ENCODE results near the gene VARS2.
"Not testable (repeated sequence)": the region's sequence is repeated elsewhere in the genome, so short reads cannot be mapped to it uniquely, and the experiment has no call there.

The VARS2 gene

DNA sequence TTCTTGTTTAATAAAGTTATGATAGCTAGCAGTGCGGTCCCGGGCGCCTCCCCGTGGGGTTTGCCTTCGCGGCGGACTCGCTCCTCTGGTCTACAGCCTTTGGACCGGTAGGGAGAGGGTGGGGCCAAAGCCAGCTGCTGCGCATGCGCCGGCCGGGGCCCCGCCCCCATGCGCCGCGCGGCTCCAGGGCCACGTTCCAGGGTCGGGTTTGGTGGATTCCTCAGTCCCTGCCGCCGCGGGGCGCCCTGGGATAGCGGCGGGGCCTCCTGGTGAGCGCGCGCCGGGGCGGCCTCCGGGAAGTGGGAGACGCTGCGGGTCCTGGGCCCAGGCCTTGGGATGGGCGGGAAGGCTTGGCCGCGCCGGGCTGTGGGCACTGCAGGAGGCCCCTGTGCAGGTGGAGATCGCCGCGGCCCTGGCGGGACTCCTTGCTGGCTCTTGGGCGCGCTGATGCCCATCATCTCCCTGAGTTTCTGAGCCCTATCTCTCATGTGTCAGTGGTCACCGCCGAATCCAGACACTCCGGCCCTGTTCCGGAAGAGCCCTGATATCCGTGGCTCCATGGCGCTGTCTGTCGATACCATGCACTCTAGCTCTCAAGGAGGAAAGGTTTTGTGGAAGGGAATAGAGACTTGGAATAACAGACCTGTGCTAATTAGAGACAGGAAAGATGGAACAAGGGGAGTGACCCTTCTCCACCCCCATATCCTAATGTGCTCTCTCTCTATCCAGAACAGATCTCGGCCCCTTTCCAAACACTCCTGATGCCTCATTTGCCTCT lies at the start of gene VARS2:
VARS2 (plus strand) TSS at position 163 of the 778 bp plus-strand sequence; CDS start at position 762, 599 bp downstream.
- FAIRE-seq = peak; percentile 84
- DNase-seq (ENCODE audit: insufficient read length, low spot score) = peak; percentile 98

DNA sequence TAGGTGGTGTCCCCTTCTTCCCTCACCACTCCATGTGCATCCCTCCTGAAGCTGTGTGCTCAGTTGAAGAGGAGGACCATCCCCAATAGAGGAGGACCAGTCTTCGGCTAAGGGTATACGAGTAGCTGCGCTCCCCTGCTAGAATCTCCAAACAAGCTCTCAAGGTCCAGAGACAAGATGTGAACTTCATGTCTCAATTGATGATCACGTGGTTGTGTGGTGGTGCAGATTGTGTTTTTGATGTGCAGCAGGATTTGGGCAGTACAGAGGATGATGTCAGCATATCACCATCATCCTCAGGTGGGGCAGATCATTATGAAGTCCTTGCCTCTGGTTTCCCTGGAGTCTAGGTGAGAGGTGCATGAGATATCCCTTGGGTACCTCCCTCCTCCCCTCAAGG lies 49.7 kb upstream of the VARS2 start:
- DNase-seq (ENCODE audit: insufficient read length, low spot score) = no peak
- no peak for FAIRE-seq

DNA sequence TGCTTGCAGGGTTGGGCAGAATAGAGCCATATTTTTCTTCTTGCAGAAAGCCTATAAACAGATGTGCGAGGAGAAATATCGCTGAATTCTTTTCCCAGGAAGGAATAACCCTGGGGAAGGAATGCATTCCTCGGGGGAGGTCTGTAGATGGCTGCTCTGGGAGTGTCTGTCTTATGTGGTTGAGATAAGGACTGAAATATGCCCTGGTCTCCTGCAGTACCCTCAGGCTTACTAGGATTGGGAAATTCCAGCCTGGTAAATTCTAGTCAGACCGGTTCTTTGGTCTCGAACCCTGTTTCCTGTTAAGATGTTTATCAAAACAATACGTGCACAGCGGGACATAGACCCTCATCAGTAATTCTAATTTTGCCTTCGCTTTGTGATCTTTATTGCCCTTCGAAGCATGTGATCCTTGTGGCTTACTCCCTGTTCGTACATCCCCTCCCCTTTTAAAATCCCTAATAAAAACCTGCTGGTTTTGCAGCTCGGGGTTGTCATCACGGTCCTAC lies 44.7 kb upstream of the VARS2 start:
- FAIRE-seq; DNase-seq (ENCODE audit: insufficient read length, low spot score): not testable (repeated sequence)

DNA sequence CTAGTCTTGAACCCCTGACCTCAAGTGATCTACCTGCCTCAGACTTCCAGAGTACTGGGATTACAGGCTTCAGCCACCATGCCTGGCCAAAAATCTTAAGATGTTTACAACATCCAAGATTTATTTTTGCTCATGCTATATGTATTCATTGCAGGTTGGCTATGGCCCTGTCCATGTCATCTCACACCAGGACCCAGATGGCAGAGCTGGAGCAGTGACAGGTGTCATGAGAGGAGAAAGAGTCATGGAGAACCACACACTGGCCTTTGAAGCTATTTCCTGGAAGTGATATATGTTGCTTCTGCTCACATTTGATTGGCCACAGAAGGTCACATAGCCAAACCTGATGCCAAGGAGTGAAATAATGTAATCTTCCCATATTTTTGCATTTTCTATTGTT lies 43.5 kb upstream of the VARS2 start:
- no peak for FAIRE-seq
- DNase-seq (ENCODE audit: insufficient read length, low spot score) = no peak

DNA sequence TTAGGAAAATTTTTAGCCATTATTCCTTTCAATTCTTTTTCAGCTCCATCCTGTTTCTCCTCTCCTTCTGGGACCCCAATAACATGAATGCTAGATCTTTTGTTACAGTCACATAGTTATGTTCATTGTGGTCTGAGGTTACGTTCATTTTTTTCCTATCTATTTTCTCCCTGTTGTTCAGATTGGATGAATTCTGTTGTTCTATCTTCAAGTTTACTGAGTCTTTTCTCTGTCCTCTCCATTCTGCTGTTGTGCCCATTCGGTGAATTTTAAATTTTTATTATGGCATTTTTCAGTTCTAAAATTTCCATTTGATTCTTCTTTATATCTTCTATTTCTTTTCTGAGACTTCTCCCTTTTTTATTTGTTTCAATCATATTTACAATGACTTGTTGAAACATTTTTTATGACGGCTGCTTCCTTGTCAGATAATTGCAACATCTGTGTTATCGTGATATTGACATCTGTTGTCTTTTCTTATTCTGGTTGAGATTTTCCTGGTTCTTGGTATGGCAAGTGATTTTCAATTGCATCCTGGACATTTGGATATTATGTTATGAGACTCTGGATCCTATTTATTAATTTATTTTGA lies 42.4 kb upstream of the VARS2 start:
- DNase-seq (ENCODE audit: insufficient read length, low spot score) (no peak), FAIRE-seq (no peak)

DNA sequence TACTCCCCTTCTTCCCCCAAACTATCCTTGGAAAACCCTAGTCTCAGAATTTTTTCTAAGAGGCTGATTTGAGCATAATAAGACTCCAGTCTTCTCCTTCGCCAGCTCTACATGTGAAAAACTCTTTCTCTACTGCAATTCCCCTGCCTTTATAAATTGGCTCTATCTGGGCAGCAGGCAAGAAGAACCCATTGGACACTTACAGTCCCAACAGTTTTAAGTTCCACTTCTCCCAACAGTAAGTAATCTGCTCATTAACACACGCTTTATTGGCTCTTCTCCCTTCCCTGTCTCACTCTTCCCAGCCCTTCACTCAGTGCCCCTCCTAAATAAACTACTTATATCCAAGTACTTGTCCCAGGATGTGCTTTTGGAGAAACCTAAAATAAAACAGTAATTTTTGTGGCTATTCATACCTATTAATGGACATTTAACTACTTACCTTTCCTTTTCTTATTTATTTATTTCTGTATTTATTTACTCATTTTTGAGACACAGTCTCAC lies 40.8 kb upstream of the VARS2 start:
- FAIRE-seq = no peak
- DNase-seq (ENCODE audit: insufficient read length, low spot score) = no peak

DNA sequence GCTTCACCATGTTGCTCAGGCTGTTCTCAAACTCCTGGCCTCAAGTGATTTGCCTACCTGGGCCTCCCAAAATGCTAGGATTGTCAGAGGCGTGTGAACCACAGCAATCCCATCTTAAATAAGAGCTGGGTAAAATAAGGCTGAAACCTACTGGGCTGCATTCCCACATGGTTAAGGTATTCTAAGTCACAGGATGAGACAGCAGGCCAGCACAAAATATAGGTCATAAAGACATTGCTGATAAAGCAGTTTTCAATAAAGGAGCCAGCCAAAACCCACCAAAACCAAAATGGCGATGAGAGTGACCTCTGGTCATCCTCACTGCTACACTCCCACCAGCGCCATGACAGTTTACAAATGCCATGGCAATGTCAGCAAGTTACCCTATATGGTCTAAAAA lies 40.2 kb upstream of the VARS2 start:
- FAIRE-seq; DNase-seq (ENCODE audit: insufficient read length, low spot score): not testable (repeated sequence)

DNA sequence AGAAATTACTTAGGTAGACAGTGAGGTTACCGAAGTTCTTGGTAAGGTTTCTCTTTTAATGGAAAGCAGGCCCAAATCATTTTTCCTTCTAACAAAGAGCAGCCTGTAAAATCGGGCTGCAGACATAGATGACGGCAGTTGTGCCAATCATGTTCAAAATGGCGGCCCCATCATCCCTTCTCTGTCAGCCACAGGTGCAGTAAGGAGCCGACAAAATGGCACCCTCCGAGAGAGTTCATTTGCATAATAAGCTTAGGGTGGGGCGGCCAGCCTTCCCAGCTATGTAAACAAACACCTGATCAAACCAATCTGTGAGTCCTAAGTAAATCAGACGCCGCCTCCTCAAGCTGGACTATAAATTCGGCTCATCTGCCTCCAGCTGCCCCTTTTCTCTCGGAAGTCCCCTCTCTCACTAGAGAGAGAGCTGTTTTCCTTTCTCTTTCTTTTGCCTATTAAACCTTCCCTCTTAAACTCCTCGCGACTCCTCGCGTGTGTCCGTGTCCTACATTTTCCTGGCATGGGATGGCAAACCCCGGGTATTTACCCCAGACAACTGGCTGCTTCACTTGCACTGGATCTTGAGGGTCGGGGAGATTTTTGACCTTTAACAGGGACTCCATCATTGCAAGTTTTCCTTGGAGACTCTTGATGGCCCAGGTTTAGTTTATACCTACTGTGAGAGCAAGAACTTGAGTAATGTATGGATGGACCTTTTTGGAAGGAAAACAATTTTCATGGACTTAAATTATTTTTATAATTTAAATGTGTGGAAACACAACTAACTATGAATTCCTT lies 38.6 kb upstream of the VARS2 start:
- no peak for FAIRE-seq
- no peak for DNase-seq (ENCODE audit: insufficient read length, low spot score)

DNA sequence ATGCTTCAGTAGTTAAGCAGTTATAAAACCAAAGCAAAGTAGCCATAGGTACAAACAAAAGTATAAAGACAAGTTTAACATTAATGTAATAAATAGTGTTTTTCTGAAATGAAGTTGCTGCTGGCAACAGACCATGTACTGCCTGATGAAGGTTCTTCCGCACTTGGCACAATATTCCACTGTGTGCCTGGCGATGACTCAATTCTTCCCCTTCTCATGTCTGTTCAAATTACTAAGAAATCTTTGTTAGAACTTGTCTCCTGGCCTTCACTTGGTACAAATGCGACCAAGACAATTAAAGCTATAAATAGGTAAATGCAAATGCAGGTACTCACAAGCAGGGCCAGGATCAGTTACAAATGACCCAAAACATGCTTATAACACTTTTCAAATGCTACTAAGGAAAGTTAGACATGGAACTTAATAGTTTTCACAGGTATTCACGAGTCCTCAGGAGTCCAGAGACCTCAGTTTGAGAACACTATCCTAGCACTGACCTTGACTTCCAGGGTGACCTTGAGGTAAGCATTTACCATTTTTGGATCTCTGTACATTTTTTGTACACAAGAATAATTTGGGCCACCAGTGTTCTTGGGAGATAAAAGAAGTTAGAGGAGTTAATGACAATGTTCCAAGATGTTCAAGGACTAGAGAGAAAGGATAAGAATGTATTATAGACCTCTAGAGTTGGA lies 37.9 kb upstream of the VARS2 start:
- FAIRE-seq = no peak
- DNase-seq (ENCODE audit: insufficient read length, low spot score) = no peak

DNA sequence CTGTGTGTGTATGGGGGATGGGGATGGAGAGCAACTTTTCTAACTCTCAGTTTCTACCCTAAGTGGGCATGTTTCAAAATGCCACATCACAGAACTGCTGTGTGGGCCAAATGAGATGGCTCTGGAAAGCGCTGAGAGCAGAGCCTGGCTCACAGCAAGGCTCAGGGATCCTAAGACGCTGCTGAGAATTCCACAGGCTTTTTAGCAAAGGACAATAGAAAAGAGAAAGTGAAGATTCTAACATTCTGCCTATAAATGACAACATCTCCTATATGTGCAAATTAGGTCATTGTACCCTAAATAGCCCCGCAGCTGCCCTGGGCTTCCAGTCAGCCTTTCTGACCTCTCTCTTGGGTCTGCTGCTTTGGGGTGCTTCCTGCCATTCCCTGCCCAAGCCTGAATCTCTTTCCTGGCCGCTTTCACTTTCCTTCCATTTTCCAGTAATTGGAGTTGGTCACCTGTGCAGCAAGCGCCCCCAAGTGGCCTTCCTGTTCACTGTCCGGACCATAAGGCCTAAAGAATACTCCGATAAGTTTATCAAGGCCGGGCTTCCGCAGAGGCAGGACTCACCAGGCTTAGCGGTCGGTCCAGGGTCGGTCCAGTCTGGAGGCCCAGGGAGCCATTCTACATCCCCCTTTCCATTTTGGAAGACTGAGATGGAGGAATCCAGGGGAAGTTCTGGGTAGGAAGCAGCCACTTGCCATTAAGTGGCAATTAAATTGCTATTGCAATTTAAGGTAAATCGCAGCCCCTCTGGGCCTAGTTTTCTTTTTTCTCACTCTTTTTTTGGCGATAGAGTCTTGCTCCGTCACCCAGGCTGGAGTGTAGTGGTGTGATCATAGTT lies 36.4 kb upstream of the VARS2 start:
- FAIRE-seq = peak; percentile 89
- DNase-seq (ENCODE audit: insufficient read length, low spot score) = peak; percentile 64

DNA sequence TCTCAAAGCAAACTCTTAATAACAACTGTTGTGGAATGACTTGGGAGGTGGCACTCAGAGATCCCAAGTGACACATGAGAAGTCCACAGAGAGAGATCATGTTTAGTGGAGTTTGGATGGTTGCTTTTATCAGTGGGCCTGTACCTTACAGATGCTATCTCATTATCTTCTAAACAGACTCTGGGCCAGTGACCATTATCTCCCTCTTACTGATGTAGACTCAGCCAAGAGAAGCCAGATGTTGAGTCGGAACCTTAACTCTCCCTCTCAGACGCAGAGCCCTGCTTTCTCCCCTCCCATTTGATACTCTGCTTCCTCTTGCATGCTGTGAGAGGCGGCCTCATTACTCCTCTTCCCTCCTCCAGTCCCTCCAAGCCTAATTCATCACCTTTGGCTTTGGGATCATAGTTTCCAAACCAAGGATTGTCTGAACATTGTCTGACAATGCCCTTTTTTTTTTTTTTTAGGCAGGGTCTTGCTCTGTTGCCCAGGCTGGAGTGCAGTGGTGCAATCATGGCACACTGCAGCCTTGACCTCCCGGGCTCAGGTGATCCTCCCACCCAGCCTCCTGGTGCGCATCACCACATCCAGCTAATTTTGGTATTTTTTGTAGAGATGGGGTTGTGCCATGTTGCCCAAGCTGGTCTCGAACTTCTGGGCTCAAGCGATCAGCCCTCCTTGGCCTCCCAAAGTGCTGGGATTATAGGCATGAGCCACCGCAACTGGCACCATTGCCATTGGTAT lies 34.2 kb upstream of the VARS2 start:
- DNase-seq (ENCODE audit: insufficient read length, low spot score) = no peak
- FAIRE-seq = no peak

DNA sequence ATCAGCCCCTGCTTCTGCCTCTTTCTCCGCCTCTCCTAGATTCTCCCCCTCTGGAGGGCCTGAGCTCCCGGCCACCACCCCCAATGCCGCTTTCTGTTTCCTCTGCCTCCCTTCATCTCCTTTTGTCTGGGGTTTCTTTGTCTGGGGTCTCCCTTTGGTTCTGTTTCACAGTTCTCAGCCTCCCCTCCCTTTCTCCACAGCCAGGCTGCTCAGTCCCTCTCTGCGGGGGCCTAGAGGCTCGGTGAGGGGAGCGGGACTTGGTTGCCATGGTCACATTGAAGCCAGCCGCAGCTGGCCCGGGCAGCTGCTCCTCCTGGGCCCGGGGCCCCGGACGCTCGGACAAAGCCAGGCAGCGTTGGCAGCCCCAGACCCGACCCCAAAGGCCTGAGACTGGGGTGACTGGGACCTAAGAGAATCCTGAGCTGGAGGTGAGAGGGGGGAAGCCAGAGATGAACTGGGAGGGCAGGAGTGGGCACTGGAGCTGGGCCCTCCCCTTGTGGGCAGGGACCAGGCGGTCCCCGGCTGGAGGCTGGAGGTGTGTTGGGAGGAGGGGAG lies 33.3 kb upstream of the VARS2 start:
- no peak for FAIRE-seq

DNA sequence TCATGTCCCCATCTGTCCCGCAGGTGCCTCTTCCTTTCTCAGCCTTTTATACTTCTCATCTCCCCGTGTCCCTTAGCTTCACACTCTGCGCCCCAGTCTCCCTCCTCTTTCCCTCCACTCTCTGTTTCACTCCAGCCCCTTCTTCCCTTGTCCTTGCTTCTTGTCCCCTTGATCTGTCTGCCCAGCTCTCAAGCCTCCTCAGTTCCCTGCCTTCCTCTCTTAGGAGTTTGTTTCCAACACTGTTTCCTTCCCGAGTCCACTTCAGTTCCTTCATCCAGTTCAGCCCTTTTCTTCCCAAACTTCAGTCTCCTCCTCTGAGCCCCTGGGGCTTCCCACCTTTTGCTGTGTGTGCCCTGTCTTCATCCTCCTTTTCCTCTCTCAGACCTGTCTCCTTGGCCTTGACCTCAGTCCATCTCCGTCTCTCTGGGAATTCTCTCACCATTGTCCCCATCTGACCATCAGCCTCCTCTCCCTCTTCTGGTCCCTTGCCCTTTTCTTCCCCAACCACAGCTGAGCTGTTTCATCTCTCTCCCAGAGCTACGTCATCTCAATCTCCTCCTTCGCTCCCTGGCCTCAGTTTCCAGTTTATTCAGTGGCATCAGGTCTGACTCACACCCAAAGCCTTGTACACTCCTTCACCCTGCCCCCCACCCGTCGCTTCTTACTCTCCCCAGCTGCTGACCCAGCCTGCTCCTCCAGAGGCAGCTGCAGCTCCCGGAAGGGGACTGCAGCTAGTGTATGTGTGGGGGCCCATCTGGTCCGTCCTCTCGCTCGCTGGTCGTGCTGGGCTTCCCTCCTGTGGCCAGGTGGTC lies 32.4 kb upstream of the VARS2 start:
- FAIRE-seq (no peak), DNase-seq (ENCODE audit: insufficient read length, low spot score) (no peak)

More for the DNA sequence above, 33.3 kb upstream of the VARS2 start:
- no peak for DNase-seq (ENCODE audit: insufficient read length, low spot score)

DNA sequence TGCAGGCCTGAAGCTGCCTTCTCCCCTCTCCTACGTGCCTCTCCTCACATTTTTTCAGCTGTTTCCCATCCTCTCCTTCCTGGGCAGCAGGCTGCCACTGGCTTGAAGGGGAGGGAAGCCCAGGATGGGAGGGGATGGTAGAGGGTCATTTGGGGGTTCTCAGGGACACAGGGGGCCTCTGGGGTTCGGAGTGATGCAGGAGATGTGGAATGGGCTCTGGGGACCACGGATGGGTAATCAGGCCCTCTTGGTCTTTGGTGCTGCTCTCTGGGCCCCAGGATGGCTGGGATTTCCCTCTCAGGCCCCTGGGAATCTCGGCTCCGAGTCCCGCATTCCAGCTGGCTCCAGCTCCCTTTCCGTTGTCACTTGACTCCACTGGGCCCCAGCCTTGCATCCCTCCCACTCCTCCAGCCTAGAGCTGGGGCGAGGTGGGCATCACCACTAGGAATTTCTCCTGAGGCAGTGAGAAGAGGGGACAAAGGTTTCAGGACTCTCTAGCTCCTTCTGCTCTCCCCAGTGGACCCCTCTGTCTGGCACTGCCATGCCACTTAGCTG lies 31.8 kb upstream of the VARS2 start:
- no peak for FAIRE-seq
- no peak for DNase-seq (ENCODE audit: insufficient read length, low spot score)

DNA sequence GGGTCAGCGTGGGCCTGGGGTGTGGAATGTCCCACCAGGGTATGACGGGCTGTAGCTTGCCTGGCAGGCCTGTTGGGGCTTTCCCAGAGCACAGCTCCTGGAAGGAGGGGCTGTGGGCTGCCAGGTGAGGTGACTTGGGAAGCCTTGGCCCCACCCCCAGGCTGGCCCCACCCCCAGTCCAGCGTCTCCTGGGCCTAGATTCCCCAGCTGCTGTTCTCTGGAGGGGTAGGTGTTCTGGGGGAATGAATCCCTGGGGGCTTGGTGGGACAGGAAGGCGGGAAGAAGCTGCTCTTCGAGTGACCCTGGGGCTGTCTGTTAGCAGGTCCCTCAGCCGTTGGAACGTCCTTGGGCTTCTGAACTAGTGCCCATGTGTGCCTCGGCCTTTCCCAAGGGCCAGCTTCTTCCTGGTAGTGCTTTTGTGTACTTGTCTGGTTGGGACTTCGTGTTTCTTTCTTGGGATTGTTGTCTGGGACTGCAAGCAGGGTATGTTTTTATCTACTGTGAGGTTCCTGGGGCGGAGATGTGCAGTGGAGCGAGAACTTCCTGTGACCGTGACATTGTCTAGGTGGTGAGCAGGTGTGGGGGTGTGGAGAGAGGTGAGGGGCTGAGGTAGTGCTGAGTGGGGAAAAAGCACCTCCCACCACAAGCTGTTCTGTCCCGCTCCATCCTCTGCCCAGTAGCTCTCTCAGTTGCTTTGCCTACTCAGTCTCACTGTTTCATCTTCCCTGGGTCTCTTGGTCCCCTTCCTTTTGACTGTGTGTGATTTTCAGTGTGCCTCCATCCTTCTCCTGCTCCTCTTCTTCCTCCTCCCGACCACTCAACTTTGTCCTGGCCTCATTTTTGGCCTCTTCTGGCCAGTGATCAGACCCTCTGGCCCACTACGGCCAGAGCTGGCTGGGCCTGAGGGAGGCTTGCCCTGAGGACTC lies 31.0 kb upstream of the VARS2 start:
- FAIRE-seq = peak; percentile 74
- DNase-seq (ENCODE audit: insufficient read length, low spot score) = peak; percentile 70

DNA sequence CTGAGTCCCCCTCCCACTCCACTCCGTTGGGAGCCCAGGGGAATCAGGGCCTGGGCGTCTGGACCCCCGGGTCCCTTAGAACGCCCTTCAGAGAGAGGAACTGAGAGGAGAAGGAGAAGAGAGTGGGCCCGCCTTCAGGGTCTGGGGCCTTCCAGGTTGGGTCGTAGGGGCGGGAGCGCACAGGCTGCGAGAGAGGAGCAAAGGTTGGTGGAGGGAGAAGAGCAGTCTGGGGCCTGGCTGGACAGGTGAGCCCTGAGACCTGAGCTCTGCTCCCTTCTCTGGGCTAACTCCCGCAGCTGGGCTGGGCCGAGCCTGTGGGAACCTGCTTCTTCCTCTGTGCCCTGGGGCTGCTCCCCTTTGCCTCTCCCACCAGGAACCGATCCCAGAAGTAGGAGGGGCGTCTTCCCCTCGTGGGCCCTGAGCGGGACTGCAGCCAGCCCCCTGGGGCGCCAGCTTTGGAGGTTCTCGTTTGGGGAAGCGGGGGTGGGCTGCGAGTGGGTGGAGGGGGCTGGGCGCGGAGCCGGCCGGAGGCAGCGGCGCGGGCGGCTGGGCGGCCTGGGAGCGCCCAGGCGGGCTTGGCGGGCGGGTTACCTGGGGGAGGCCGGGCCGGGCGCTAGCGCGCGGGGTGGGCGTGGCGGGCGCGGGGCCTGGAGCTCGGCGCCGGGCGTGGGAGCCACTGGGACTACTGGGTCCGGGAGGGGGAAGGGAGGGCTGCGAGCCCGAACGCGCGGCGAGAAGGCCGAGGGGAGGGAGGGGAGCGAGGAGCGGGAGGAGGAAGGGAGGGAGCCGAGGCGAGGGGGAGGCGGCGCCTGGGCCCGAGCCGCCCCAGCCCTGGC lies 30.1 kb upstream of the VARS2 start, which contains the start of gene DDR1:
DDR1 (plus strand) TSS at position 835 of the 836 bp plus-strand sequence. CDS start 4,211 bp downstream, outside the sequence.
- FAIRE-seq (no peak), DNase-seq (ENCODE audit: insufficient read length, low spot score) (peak; percentile 69)

Measured in GM19239 (cell line).